ENCODE data around the gene DMTF1.

DNA sequence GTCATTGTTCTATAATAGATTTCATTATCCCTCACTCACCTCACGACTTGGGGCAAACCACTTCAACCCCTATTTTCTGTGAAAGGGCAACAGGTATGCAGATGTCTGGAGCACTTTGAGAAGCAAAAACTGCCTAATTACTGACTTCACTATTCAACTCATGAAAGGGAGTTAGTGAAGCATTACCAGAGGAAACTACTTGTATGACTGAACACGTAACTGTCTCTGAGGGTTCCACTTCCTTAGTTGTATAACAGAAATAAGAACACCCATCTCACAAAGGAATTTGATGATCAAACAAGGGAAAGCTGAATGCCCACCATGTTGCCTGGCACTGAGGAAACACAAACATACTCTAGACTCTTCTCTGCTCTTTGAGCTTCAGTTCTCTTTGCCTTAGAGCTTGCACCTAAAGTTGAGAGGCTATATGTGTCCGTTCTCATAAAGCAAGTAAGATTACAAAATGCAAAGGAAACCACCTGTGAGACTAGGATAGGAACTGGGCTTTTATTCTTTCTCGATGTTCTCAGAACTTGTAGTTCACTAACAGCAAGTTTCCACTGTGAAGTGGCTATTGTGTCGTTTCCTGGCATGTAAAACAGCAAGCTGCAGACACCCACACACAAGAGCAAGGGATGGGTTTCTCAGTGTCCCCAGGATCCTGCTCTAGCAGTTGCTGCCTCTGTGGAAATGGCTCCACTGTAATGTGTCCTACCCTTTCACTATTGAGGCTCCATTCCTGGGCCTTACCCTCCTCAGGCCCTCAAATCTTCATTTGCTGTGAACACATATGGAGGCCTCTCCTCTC lies 64.7 kb downstream of the DMTF1 start:
- TF ChIP-seq CTCF (optimal IDR thresholded peaks at IDR 0.05 in 1 of 3, IDR thresholded peaks at IDR 0.05 in 1 of 3, conservative IDR thresholded peaks at IDR 0.05 in 1 of 3; ENCODE audit: extremely low read depth in 1 of 3, insufficient read depth in 2 of 3, low read length in 3 of 3) (no peak), EZH2 (IDR thresholded peaks at IDR 0.05; ENCODE audit: low read length) (no peak)
